PC-3 (cell line): ENCODE results near the gene ADAMTSL2. TPM values are rescaled to one million over a fixed set of nuclear protein-coding genes. Genes with fewer than 3 reads are reported as not detected.

Experiments used
- ATAC-seq: fragments of 200-7000 bp; cut with Tn5 transposase; 2 replicates; pipeline ENCODE4 v1.9.1; 2020; ENCODE audit warnings: mild to moderate bottlenecking, moderate library complexity
- BruUV-seq: library from RNA; stranded (reverse); fragments of 400-500 nt; replicated peaks from 2 replicates; lab custom pipeline; 2021; lab: Mats Ljungman, UMichigan
- CTCF ChIA-PET: fragments of 300-600 bp; sonication (Branson Sonifier 250); formaldehyde crosslinking; loops from one replicate; lab custom pipeline; 2022; ENCODE audit warnings: antibody characterized with exemption; lab: Charles Lee
- POLR2A ChIA-PET: fragments of 300-600 bp; sonication (Branson Sonifier 250); formaldehyde crosslinking; loops from one replicate; lab custom pipeline; 2022; ENCODE audit warnings: antibody characterized with exemption; ENCODE audit not compliant: unreplicated experiment; lab: Charles Lee
- DNase-seq: peaks from one replicate; pipeline ENCODE4 v3.0.0-alpha.2; 2015
- H2AFZ ChIP-seq: fragments of 300-600 bp; sonication (generic); 2 replicates; pipeline ENCODE4 v1.6.0; 2016; ENCODE audit warnings: antibody characterized with exemption, low read length
- H3F3A ChIP-seq: fragments of 300-600 bp; sonication (generic); one replicate; pipeline ENCODE4 v1.6.0; 2017; ENCODE audit warnings: antibody characterized with exemption, low read length, control low read depth, mild to moderate bottlenecking; ENCODE audit not compliant: unreplicated experiment
- H3K27ac ChIP-seq: fragments of 300-600 bp; sonication (generic); 2 replicates; pipeline ENCODE4 v1.5.1; 2016; ENCODE audit warnings: mild to moderate bottlenecking, low read length
- H3K27me3 ChIP-seq: fragments of 300-600 bp; sonication (generic); 2 replicates; pipeline ENCODE4 v1.6.1; 2016; ENCODE audit warnings: low read length, mixed read lengths
- H3K36me3 ChIP-seq: fragments of 300-600 bp; sonication (generic); 2 replicates; pipeline ENCODE4 v1.6.1; 2016; ENCODE audit warnings: low read depth, mixed run types, low read length, mixed read lengths
- H3K4me1 ChIP-seq: fragments of 300-600 bp; sonication (generic); 2 replicates; pipeline ENCODE4 v1.5.1; 2016; ENCODE audit warnings: low read length; ENCODE audit not compliant: insufficient read depth
- H3K4me2 ChIP-seq: fragments of 300-600 bp; sonication (generic); 2 replicates; pipeline ENCODE4 v1.6.0; 2016; ENCODE audit warnings: low read length
- H3K4me3 ChIP-seq: fragments of 300-600 bp; sonication (generic); 2 replicates; pipeline ENCODE4 v1.5.1; 2016; ENCODE audit warnings: mild to moderate bottlenecking, low read length, mixed read lengths
- H3K79me2 ChIP-seq: fragments of 300-600 bp; sonication (generic); 2 replicates; pipeline ENCODE4 v1.6.1; 2017; ENCODE audit warnings: low read length, mixed read lengths
- H3K9ac ChIP-seq: fragments of 300-600 bp; sonication (generic); 2 replicates; pipeline ENCODE4 v1.6.0; 2016; ENCODE audit warnings: mild to moderate bottlenecking, low read length
- H3K9me2 ChIP-seq: fragments of 300-600 bp; sonication (generic); replicated peaks from 2 replicates; pipeline ENCODE4 v1.6.1; 2016; ENCODE audit warnings: mixed run types, low read length, mixed read lengths
- H3K9me3 ChIP-seq: fragments of 300-600 bp; sonication (generic); 2 replicates; pipeline ENCODE4 v1.6.1; 2016; ENCODE audit warnings: low read length, mixed read lengths
- H4K20me1 ChIP-seq: fragments of 300-600 bp; sonication (generic); 2 replicates; pipeline ENCODE4 v1.6.1; 2016; ENCODE audit warnings: low read length, mixed read lengths
- EZH2 ChIP-seq: fragments of 300-600 bp; sonication (generic); IDR thresholded peaks from one replicate; pipeline ENCODE4 v1.6.1; 2017; ENCODE audit warnings: antibody characterized with exemption, mild to moderate bottlenecking, low read length; ENCODE audit not compliant: unreplicated experiment
- EZH2phosphoT487 ChIP-seq: fragments of 300-600 bp; sonication (generic); IDR thresholded peaks from 2 replicates; pipeline ENCODE4 v1.6.1; 2018; ENCODE audit warnings: mild to moderate bottlenecking, antibody characterized with exemption, low read length, borderline replicate concordance
- intact Hi-C: fragments of 100-400 bp; cut with micrococcal nuclease; formaldehyde crosslinking; loops from 2 replicates; pipeline ENCODE4 v1.9.0; 2023
- total RNA-seq: library from RNA; depleted of rRNA; stranded (reverse); fragments of >200 nt; gene quantifications from 2 replicates; pipeline ENCODE4 v1.2.3, GENCODE V29; 2014
- TF ChIP-seq, protein P1 (sequence below): fragments of 300-600 bp; sonication (generic); conservative IDR thresholded peaks from 2 replicates; pipeline ENCODE4 v1.5.1; 2017; ENCODE audit warnings: antibody characterized with exemption, low read depth, mild to moderate bottlenecking, low read length

Gene ADAMTSL2
- total RNA-seq, 1 experiment from 2014 or later = not detected

DNA sequence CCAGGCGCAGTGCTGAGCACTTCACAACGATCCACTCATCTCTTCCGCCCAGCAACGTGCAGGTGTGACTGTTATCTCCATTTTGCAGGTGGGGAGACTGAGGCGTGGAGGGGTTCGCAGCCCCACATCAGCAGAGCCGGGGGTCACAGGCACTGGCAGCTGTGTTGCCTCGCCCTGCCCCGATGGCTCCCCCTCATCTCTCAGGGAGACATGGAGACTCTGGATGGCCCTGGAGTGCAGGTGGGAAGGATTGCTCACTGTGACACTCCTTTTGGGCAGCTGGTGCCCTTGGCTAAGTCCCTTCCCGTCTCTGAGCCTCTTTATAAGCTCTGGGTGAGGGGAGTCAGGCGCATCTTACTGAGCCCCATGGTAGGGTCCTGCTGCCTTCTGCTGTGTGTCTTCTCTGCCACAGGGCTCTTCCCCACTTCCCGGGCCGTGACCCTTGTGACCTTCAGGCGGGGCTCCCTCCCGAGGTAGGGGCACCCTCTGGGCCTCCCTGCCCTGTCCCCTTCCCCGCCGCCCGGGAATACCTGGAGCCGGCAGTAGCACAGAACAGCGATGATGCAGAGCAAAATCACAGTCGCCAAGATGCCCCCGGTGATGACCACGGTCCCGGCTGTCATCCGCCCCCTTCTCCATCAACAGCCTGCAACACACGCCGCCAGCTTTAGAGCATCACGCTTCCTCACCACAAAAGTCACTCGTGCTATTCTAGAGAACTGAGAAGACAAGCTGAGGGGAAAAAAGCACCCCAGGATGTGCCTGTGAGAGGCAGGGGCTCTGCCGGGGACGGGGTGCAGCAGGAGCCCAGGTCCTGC lies 45.3 kb downstream of the ADAMTSL2 start:
- H3K27ac ChIP-seq = no peak overlapping the region
- H3K9ac ChIP-seq = no peak overlapping the region
- POLR2A ChIA-PET = no interaction called here
- H3K79me2 ChIP-seq = no peaks in the 10 kb centered on the region
- ATAC-seq (no peak), DNase-seq (no peak)
- peaks cover 20% of the 10 kb centered on the region for H3K27me3 ChIP-seq
- H3K4me1 ChIP-seq = no peaks in the 10 kb centered on the region
- intact Hi-C loops = no loop called here
- no peaks in the 10 kb centered on the region for H3F3A ChIP-seq
- H3K4me2 ChIP-seq = no peak overlapping the region
- H3K9me2 ChIP-seq = no peaks in the 10 kb centered on the region
- no peaks in the 10 kb centered on the region for H3K36me3 ChIP-seq
- CTCF ChIA-PET = no interaction called here
- no peak overlapping the region for H2AFZ ChIP-seq
- BruUV-seq = no TSS peak
- no peak overlapping the region for H3K4me3 ChIP-seq
- H4K20me1 ChIP-seq = no peaks in the 10 kb centered on the region
- no peaks in the 10 kb centered on the region for H3K9me3 ChIP-seq
- TF ChIP-seq, protein P1, sequence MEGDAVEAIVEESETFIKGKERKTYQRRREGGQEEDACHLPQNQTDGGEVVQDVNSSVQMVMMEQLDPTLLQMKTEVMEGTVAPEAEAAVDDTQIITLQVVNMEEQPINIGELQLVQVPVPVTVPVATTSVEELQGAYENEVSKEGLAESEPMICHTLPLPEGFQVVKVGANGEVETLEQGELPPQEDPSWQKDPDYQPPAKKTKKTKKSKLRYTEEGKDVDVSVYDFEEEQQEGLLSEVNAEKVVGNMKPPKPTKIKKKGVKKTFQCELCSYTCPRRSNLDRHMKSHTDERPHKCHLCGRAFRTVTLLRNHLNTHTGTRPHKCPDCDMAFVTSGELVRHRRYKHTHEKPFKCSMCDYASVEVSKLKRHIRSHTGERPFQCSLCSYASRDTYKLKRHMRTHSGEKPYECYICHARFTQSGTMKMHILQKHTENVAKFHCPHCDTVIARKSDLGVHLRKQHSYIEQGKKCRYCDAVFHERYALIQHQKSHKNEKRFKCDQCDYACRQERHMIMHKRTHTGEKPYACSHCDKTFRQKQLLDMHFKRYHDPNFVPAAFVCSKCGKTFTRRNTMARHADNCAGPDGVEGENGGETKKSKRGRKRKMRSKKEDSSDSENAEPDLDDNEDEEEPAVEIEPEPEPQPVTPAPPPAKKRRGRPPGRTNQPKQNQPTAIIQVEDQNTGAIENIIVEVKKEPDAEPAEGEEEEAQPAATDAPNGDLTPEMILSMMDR = no peak
- no peak for TF ChIP-seq EZH2
- TF ChIP-seq EZH2phosphoT487 = no peak

GRCh38 chr9:133580419-133580738 lies 45.9 kb downstream of the ADAMTSL2 start:
- Histone ChIP-seq H3K9me2 (no peaks in the 10 kb centered on the region), H4K20me1 (no peaks in the 10 kb centered on the region), H2AFZ (no peak overlapping the region), H3K27me3 (peaks cover 26% of the 10 kb centered on the region), H3K27ac (no peak overlapping the region), H3K4me2 (no peak overlapping the region), H3K4me1 (no peaks in the 10 kb centered on the region), H3F3A (no peaks in the 10 kb centered on the region), H3K9me3 (no peaks in the 10 kb centered on the region), H3K9ac (no peak overlapping the region), H3K79me2 (no peaks in the 10 kb centered on the region), H3K36me3 (no peaks in the 10 kb centered on the region), H3K4me3 (no peak overlapping the region)
- ChIA-PET CTCF (no interaction called here), POLR2A (no interaction called here)
- no TSS peak for BruUV-seq
- ATAC-seq (no peak), DNase-seq (no peak)
- intact Hi-C loops = no loop called here
- TF ChIP-seq EZH2phosphoT487 (no peak), EZH2 (no peak)
- TF ChIP-seq, protein P1 = no peak

DNA sequence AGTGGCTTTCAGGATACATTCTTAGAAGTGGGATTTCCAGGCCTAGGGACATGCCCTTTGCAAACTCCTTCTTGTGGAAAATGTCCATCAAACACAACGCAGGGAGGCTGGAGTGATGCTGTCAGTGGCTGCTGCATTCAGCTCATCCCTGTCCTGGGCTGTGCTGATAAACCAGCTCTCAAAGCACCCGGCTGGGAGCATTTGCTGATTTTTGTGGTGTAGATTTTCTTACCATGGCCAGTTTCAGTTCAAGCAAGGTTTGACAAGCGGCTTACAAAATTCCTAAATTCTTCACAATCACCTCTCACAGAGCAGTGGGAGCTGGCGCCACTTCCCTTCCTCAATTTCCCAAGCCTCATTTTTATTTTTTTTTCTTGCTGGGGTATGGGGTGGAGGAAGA lies 46.5 kb downstream of the ADAMTSL2 start:
- H3K9ac ChIP-seq = no peak overlapping the region
- H2AFZ ChIP-seq = no peak overlapping the region
- TF ChIP-seq, protein P1 = no peak
- no peak for TF ChIP-seq EZH2phosphoT487
- TF ChIP-seq EZH2 = no peak
- ATAC-seq = no peak
- H3K27ac ChIP-seq = no peak overlapping the region
- H4K20me1 ChIP-seq = no peaks in the 10 kb centered on the region
- peaks cover 32% of the 10 kb centered on the region for H3K27me3 ChIP-seq
- CTCF ChIA-PET = no interaction called here
- BruUV-seq = no TSS peak
- no peaks in the 10 kb centered on the region for H3F3A ChIP-seq
- no peaks in the 10 kb centered on the region for H3K4me1 ChIP-seq
- H3K79me2 ChIP-seq = no peaks in the 10 kb centered on the region
- no peaks in the 10 kb centered on the region for H3K36me3 ChIP-seq
- H3K9me3 ChIP-seq = no peaks in the 10 kb centered on the region
- no peak overlapping the region for H3K4me2 ChIP-seq
- intact Hi-C loops = no loop called here
- no peaks in the 10 kb centered on the region for H3K9me2 ChIP-seq
- H3K4me3 ChIP-seq = no peak overlapping the region
- POLR2A ChIA-PET = no interaction called here
- DNase-seq = no peak
